GM04504 (cell line): ENCODE data around the gene ZBTB43.
"Not testable (repeated sequence)": the region's sequence is repeated elsewhere in the genome, so short reads cannot be mapped to it uniquely, and the experiment has no call there.

Experiments used
- DNase-seq: peaks from one replicate; pipeline ENCODE4 v3.0.0-alpha.2; 2012; ENCODE audit warnings: low read depth

ZBTB43 gene, protein sequence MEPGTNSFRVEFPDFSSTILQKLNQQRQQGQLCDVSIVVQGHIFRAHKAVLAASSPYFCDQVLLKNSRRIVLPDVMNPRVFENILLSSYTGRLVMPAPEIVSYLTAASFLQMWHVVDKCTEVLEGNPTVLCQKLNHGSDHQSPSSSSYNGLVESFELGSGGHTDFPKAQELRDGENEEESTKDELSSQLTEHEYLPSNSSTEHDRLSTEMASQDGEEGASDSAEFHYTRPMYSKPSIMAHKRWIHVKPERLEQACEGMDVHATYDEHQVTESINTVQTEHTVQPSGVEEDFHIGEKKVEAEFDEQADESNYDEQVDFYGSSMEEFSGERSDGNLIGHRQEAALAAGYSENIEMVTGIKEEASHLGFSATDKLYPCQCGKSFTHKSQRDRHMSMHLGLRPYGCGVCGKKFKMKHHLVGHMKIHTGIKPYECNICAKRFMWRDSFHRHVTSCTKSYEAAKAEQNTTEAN

DNA sequence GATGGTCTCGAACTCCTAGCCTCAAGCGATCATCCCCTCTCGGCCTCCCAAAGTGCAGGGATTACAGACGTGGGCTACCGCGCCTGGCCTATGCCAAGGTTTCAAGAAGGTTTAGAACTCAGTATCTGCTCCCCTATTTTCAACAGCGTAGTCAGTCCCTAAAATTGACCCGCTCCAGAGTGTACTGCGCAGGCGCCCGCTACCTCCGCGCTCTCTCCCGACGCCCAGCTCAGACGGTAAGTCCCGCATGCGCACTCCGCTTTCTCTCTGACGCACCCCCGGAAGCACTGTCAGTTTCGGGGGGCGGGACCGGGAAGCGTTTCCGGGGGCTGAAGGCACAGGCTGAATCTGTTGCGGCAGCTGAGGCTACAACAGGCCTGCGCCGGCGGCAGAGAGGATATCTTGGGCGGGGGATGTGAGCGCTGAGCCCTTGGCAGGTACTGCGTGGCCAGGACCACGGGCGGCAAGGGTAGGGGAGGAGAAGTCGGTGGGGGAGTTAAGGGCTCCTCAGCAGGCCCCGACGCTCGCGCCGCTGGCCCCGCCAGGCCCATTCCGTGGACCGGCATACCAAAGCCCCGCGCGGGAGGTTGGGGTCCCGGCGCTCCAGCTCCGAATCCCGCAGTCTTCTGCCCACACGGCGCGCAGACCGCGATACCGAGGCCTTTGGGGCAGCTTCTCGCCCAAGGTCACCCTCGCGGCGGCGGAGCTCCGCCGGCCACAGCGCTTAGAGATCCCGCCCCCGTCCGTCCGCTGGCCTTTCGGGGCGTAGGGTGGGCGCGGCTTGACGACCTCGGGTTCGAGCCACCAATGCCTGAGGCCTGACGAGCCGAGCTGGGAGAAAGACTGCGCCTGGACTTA is at the start of gene ZBTB43:
Gene ZBTB43 (plus strand): TSS at position 345 of the 858 bp plus-strand sequence. CDS start 27,470 bp downstream, outside the sequence.
- DNase-seq: peak; percentile 91

- DNase-seq: no peak
These were observed 49.4 kb upstream of the ZBTB43 start for GRCh38 chr9:126755317-126755875.

DNA sequence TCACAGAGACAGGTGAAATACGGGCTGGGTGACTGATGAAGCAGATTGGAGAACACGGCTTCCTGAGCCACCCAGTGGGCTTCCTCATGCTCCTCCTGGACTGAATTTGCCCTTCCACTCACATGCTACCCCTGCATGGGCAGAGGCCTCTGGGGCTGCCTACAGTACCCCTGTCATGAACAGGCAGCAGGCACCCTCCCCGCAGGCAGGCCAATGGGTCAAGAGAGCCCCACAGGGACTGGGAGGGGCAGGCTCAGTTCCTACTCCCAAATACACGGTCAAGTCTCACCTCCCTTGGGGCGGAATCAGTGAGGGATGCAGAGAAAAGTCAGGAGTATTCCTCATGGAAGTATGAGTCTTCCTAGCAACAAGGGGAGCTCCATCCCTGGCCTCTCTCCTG is 48.6 kb upstream of the ZBTB43 start:
- no peak for DNase-seq

GRCh38 chr9:126756876-126757415 is 47.9 kb upstream of the ZBTB43 start:
- no peak for DNase-seq

DNA sequence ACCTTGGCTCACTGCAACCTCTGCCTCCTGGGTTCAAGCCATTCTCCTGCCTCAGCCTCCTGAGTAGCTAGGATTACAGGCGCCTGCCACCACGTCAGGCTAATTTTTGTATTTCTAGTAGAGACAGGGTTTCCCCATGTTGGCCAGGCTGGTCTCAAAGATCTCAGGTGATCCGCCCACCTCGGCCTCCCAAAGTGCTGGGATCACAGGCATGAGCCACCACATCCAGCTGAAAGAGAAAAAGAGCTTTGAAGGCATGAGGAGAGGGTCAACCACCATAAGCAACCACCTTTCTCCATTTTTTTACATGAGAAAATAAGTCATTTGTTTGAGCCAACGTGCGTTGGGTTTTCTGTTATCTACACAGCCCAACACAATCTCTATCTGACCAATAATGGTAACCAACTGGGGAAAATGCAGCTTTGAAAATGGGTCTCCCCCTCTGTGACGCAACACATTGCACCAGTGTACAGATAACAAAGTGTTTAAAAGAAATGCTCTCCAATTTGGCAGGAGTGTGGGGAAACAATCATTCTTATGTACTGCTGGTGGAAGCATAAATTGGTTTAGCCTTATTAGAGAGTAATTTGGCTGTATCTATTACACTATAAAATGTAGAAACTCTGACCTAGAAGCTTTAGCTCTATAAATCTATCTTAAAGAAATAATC is 45.8 kb upstream of the ZBTB43 start:
- DNase-seq: no peak

DNA sequence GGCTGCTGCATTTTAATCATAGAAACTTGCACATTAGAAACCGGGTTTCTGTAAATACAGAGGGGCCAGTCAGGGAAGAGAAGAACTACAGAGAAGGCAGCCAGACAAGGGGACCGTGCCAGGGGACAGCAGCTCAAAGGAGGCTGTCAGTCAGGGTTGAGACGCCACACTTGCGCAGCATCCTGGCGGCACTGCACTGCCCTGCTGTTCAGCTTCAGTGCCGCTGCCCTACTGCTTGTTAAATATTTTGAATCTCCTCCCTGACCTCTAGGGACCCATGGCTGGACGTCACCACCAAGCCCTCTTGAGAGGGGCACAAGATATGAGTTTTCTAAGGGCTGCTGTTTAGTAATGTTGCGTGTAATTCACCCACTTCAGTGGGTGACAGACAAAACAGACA is 43.6 kb upstream of the ZBTB43 start:
- DNase-seq: no peak

DNA sequence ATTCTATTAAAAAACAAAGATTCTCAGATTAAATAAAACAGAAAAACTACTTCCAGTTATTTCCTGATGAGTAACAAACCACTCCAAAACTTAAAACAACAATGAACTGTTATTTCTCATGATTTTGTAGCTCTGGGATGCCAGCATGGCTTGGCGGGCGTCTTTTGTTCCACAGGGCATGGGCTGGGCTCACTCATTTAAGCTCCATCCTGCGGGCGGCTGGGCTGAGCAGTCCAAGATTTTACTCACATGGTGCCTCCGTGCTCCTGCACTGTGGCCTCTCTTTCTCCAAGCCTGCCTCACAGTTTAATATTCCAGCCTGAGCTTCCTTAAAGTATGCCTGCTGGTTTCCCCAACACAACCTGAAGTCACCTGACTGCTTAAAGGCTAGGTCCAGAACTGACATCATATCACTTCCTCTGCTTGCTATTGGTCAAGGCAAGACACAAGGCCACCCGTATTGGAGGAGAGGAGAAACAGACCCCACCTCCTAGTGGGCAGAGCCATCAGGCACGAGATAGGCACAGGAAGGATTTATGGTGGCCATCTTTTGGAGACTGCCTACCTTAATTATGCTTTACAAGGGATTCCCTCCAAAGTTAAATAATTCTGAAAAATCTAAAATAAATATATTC is 41.6 kb upstream of the ZBTB43 start:
- DNase-seq: no peak

GRCh38 chr9:126773004-126773607 is 31.7 kb upstream of the ZBTB43 start:
- no peak for DNase-seq

DNA sequence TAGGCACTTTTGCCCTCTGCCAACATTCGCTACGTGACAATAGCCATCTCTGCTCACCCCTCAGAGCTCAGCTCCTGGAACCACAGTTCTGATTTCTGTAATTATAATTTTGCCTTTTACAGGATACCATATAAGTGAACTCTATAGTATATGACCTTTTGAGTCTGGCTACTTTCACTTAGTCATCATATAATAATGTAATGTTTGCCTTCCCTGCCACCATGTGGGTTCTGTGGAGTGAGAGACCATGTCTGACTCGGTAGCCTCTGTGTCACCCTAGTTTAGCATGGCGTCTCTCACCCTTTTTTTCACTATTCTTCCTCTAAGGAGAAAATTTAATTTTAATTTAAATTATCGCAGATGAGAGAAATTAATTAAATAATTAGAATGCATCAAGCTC is 28.9 kb upstream of the ZBTB43 start:
- no peak for DNase-seq

DNA sequence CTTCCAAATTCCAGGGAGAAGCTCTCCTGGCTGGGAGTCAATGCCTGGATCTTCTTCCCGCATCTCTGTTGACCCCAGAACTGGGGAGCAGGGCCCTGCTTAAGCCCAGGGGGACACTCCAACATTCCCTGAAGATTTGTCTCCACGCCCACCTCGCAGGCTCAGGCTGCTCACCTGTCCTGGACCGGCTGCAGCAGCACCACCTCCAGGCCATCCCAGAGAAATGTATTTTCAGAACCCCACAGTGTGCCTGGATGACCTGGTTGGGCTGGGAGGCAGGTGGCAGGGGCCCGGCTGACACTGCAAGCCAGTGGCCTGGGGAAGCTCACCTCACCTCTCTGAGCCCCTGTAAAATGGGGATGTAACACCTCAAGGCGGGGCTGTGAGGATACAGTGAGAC is 27.1 kb upstream of the ZBTB43 start:
- DNase-seq: no peak

GRCh38 chr9:126778141-126778540 is 26.7 kb upstream of the ZBTB43 start:
- no peak for DNase-seq

DNA sequence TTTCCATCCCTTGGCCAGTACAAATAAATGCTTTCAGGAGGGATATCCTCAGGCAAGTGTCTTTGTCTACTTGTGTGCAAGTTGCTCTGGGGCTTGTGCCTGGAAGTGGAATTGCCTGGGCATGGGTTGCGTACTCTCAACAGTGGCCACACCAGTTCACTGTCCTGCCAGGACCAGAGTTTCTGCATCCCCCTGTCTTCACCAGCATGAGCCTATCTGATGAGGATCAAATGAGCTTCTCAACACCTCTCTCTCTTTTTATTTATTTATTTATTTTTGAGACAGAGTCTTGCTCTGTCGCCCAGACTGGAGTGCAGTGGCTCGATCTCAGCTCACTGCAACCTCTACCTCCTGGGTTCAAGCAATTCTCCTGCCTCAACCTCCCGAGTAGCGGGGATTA is 26.1 kb upstream of the ZBTB43 start:
- not testable (repeated sequence) for DNase-seq

DNA sequence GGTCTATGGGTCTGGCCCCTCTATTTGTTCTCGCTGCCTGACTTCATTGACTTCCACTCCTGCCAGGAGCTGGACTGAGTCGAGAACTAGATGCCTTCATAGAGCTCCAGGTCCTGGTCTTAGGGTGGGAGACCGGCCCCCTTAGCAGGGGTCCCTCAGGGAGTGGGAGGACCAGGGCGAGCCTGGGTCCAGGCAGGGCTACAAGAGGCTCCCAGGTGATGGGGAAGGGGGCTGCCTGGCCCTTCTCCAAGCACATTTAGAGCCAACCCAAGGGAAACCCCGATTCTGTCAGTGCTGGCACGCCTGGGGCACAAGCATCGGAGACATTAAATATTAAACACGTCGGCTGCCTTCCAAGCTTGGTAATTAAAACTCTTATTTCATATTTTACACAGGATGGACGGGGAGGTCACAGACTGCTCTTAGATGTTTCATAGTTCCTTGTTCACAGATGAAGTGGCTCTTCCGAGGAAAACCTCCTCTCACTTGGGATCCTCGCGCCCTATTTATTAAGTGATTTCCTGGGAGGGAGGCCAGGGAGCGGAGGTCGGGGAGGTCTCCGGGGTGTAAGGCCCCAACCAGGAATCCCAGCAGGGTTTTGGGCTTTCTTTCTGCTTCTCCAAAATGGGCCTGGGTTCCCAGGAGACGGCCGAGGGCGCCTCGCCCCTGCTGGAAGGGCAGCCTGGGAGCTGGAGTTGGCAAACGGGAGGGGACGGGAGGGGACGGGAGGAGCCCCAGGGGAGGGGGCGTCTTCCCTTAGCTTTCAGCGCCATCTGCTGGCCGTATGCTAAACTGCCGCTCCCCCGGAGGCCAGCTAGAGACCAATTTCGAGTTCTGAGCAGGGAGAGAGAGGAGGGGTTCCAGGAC is 23.4 kb upstream of the ZBTB43 start:
- peak; percentile 23 for DNase-seq

DNA sequence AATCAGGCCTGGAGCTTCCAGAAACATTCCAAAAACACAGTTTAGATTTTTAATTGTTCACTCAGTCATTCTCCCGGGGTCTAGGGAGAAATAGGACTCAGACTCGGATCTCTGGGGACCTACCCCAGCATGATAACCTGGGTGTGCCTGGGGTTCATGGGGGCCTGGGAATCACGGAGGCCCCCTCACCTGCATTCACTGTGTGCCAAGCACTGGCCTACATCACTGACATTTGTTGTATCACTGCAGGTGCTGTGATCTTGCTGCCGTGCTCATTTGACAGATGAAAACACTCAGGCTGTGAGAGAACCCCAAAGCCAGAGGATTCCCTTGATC is 22.8 kb upstream of the ZBTB43 start:
- DNase-seq: no peak

DNA sequence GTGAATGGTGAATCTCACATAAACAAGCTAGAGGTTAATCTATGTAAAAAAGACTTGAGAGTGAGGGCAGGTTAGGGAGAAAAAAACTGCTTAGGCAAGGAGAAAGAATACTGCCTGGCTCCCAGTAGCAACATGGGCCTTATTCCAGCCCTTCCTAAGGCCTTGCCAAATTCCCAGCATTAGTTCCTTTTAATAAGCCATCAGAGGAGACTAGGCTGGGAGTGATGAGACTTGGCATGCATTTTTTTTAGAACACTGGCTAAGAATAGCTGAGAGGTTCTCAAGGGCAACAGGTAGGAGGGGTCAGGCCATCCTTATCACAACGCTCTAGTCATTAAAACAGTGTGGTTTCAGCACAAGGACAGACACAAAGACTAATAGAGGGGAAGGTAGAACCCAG is 20.9 kb upstream of the ZBTB43 start:
- no peak for DNase-seq

DNA sequence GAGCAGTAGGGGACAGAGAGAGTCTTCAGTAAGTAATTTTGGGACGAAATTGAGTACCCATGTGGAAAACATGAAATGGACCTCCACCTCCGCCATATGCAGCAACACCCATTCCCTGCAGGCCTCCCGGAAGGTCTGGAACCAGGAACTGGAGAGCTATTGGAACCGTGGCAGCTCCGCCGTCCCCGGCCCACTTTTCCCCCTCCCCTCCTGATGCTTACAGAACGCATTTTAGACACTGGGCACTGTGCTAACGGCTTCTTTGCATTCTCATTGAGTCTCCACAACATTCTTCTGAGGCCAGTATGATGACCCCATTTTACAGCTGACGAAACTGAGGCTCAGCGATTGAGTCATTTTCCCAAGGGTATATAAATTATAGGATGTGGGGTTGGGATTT is 20.4 kb upstream of the ZBTB43 start:
- DNase-seq: no peak

DNA sequence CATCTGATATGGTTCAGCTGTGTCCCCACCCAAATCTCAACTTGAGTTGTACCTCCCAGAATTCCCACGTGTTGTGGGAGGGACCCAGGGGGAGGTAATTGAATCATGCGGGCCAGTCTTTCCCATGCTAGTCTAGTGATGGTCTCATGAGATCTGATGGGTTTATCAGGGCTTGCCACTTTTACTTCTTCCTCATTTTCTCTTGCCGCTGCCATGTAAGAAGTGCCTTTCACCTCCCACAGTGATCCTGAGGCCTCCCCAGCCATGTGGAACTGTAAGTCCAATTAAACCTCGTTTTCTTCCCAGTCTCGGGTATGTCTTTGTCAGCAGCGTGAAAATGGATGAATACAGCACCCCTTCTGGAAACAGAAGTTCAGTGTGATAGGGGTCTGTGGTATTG is 20.0 kb upstream of the ZBTB43 start:
- not testable (repeated sequence) for DNase-seq

GRCh38 chr9:126788046-126788445 is 16.8 kb upstream of the ZBTB43 start:
- no peak for DNase-seq

GRCh38 chr9:126788634-126789349 is 16.0 kb upstream of the ZBTB43 start:
- no peak for DNase-seq
